ENCODE data around the gene TMEM223. TPM values are rescaled to one million over a fixed set of nuclear protein-coding genes. Genes with fewer than 3 reads are reported as not detected.
A peak's percentile ranks its signal among the peaks of the same experiment; 100 is the strongest.

Gene TMEM223
- total and polyA plus RNA-seq, 9 of the 15 experiments (the other 6 are each of a cell fraction or from before 2014, with no cell fraction given), result 5.9 to 34.5 (median 19.6) TPM

- TF ChIP-seq RREB1 (CRISPR knock-in tag; IDR thresholded peaks at IDR 0.05) (0 out of 2 replicates have a peak, but pooled peaks have one; percentile 68), THRAP3 (IDR thresholded peaks at IDR 0.05; ENCODE audit: borderline replicate concordance) (no peak), ATF7 (IDR thresholded peaks at IDR 0.05) (peak; percentile 53; the same call in 1 of the 2 replicates), PHTF2 (CRISPR knock-in tag; IDR thresholded peaks at IDR 0.05) (no peak), LCOR (CRISPR knock-in tag; IDR thresholded peaks at IDR 0.05) (no peak), CBX2 (IDR thresholded peaks at IDR 0.05; ENCODE audit: insufficient read depth, low read length, poor library complexity, severe bottlenecking) (no peak), MEF2D (tag; conservative IDR thresholded peaks at IDR 0.05; ENCODE audit: low read depth) (no peak), PHB2 (IDR thresholded peaks at IDR 0.05; ENCODE audit: low read depth) (no peak), GABPB1 (CRISPR knock-in tag; IDR thresholded peaks at IDR 0.05) (peak; percentile 74), XRCC4 (IDR thresholded peaks at IDR 0.05; ENCODE audit: extremely low read depth, insufficient read depth, insufficient read length) (no peak), SRSF9 (IDR thresholded peaks at IDR 0.05; ENCODE audit: borderline replicate concordance, low read depth, low read length) (no peak), SFPQ (IDR thresholded peaks at IDR 0.05; ENCODE audit: low read depth, low read length) (no peak), ZNF12 (CRISPR knock-in tag; IDR thresholded peaks at IDR 0.05) (no peak), SOX6 (IDR thresholded peaks at IDR 0.05) (no peak), ZNF512 (tag; IDR thresholded peaks at IDR 0.05) (no peak), BRF1 (IDR thresholded peaks at IDR 0.05; ENCODE audit: borderline replicate concordance, extremely low read depth, insufficient read length) (no peak), KLF6 (CRISPR knock-in tag; IDR thresholded peaks at IDR 0.05; ENCODE audit: borderline replicate concordance) (no peak), ZNF75A (CRISPR knock-in tag; IDR thresholded peaks at IDR 0.05) (no peak)
These were observed 20.4 kb downstream of the TMEM223 start, which contains the start of gene TAF6L (continued) for GRCh38 chr11:62771144-62772021.

Measured in K562 (cell line).